ENCODE measurements around the gene HEMGN.

HEMGN gene

GRCh38 chr9:97972753-97973152 is 34.8 kb upstream of the HEMGN start:
- no peak for DNase-seq (ENCODE audit: insufficient read length, low spot score)
- FAIRE-seq: no peak
- TF ChIP-seq CTCF (IDR thresholded peaks at IDR 0.05; ENCODE audit: insufficient read depth, missing control alignments): no peak

- FAIRE-seq: no peak
- TF ChIP-seq CTCF (IDR thresholded peaks at IDR 0.05; ENCODE audit: insufficient read depth, missing control alignments): no peak
- no peak for DNase-seq (ENCODE audit: insufficient read length, low spot score)
Observed at GRCh38 chr9:97970165-97970564, 32.2 kb upstream of the HEMGN start.

- TF ChIP-seq CTCF (IDR thresholded peaks at IDR 0.05; ENCODE audit: insufficient read depth, missing control alignments): no peak
- FAIRE-seq (no peak), DNase-seq (ENCODE audit: insufficient read length, low spot score) (no peak)
Observed at GRCh38 chr9:97969014-97969413, 31.0 kb upstream of the HEMGN start.

GRCh38 chr9:97966493-97966892 is 28.5 kb upstream of the HEMGN start:
- TF ChIP-seq CTCF (IDR thresholded peaks at IDR 0.05; ENCODE audit: insufficient read depth, missing control alignments): no peak
- DNase-seq (ENCODE audit: insufficient read length, low spot score) (no peak), FAIRE-seq (no peak)

GRCh38 chr9:97964901-97965300 is 26.9 kb upstream of the HEMGN start:
- DNase-seq (ENCODE audit: insufficient read length, low spot score) (no peak), FAIRE-seq (no peak)
- TF ChIP-seq CTCF (IDR thresholded peaks at IDR 0.05; ENCODE audit: insufficient read depth, missing control alignments): no peak

GRCh38 chr9:97963232-97963631 is 25.3 kb upstream of the HEMGN start:
- TF ChIP-seq CTCF (IDR thresholded peaks at IDR 0.05; ENCODE audit: insufficient read depth, missing control alignments): no peak
- DNase-seq (ENCODE audit: insufficient read length, low spot score): no peak
- FAIRE-seq: no peak

- no peak for TF ChIP-seq CTCF (IDR thresholded peaks at IDR 0.05; ENCODE audit: insufficient read depth, missing control alignments)
- FAIRE-seq (no peak), DNase-seq (ENCODE audit: insufficient read length, low spot score) (no peak)
Observed at GRCh38 chr9:97962575-97962974, 24.6 kb upstream of the HEMGN start.

Data from D721Med (cell line).